ENCODE measurements around the gene METTL1.

DNA sequence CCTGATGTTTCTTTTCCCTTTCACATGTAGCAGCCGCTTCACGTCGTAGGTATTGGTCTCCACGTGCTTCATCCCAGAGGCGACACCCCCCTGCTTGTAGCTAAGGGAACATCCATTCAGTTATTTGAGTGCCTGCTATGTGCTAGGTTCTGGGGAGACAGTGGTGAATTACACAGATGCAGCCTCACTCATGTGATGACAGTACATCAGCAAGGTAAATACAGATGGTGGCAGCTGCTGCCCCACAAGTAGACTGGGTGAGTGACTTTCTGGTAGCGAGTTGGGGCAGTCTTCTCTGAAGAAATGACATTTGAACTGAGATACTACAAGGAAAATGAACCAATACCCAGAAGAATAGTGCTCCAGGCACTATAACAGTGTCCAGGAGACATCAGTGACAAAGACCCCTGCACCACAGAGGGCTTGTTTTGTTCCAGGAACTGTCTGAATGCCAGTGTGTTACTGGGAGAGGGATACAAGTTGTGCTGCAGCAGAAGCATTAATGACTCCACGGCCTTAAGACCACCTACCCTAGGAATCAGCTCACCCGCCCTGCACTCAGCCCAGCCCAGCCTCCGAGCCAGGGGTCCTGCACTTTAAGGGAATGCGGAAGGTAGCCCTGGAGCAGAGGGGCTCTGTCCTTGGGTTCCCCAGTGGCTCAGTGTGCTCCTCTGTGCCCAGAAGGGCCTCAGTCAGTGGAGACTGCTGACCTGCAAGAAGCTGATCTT, 39.3 kb upstream of the METTL1 start:
- TF ChIP-seq, protein P1, sequence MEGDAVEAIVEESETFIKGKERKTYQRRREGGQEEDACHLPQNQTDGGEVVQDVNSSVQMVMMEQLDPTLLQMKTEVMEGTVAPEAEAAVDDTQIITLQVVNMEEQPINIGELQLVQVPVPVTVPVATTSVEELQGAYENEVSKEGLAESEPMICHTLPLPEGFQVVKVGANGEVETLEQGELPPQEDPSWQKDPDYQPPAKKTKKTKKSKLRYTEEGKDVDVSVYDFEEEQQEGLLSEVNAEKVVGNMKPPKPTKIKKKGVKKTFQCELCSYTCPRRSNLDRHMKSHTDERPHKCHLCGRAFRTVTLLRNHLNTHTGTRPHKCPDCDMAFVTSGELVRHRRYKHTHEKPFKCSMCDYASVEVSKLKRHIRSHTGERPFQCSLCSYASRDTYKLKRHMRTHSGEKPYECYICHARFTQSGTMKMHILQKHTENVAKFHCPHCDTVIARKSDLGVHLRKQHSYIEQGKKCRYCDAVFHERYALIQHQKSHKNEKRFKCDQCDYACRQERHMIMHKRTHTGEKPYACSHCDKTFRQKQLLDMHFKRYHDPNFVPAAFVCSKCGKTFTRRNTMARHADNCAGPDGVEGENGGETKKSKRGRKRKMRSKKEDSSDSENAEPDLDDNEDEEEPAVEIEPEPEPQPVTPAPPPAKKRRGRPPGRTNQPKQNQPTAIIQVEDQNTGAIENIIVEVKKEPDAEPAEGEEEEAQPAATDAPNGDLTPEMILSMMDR (IDR thresholded peaks at IDR 0.05; ENCODE audit: insufficient read depth, low read length, poor library complexity, severe bottlenecking) = no peak
- TF ChIP-seq EZH2phosphoT487 (conservative IDR thresholded peaks at IDR 0.05; ENCODE audit: low read length) = no peak

Data from SU-DHL-6 (cell line).